GM19240 (cell line): Measurements from ENCODE around the gene ZNF341.
A peak's percentile ranks its signal among the peaks of the same experiment; 100 is the strongest.
"Not testable (repeated sequence)": the region's sequence is repeated elsewhere in the genome, so short reads cannot be mapped to it uniquely, and the experiment has no call there.

ENCODE experiments used
- DNase-seq: peaks from one replicate; pipeline ENCODE4 v3.0.0; 2011; ENCODE audit warnings: low spot score; ENCODE audit not compliant: insufficient read length

ZNF341 gene

GRCh38 chr20:33728463-33728862 is 3.3 kb upstream of the ZNF341 start:
- no peak for DNase-seq

- no peak for DNase-seq
Measured at GRCh38 chr20:33729101-33729500, 2.7 kb upstream of the ZNF341 start.

- DNase-seq: no peak
Measured at GRCh38 chr20:33730946-33731692, 677 bp upstream of the ZNF341 start.

- DNase-seq: peak; percentile 30
Measured at GRCh38 chr20:33732166-33732970, 572 bp downstream of the ZNF341 start.

- DNase-seq: no peak
Measured at GRCh38 chr20:33733654-33734576, 2.1 kb downstream of the ZNF341 start.

- DNase-seq: no peak
Measured at GRCh38 chr20:33736962-33737361, 5.2 kb downstream of the ZNF341 start.

GRCh38 chr20:33739493-33739892 is 7.7 kb downstream of the ZNF341 start:
- DNase-seq: no peak

- DNase-seq: no peak
Measured at GRCh38 chr20:33740189-33740588, 8.4 kb downstream of the ZNF341 start.

GRCh38 chr20:33744181-33744580 is 12.4 kb downstream of the ZNF341 start:
- DNase-seq: no peak

- DNase-seq: no peak
Measured at GRCh38 chr20:33744773-33745385, 13.1 kb downstream of the ZNF341 start.

GRCh38 chr20:33746325-33746998 is 14.7 kb downstream of the ZNF341 start:
- DNase-seq: no peak

- DNase-seq: no peak
Measured at GRCh38 chr20:33751775-33752174, 20.0 kb downstream of the ZNF341 start.

GRCh38 chr20:33753143-33753542 is 21.3 kb downstream of the ZNF341 start:
- DNase-seq: no peak

- no peak for DNase-seq
Measured at GRCh38 chr20:33753763-33754162, 22.0 kb downstream of the ZNF341 start.

- not testable (repeated sequence) for DNase-seq
Measured at GRCh38 chr20:33755936-33756490, 24.2 kb downstream of the ZNF341 start.

GRCh38 chr20:33757046-33757445 is 25.2 kb downstream of the ZNF341 start:
- no peak for DNase-seq

GRCh38 chr20:33757458-33757857 is 25.7 kb downstream of the ZNF341 start:
- no peak for DNase-seq

GRCh38 chr20:33761698-33762250 is 30.0 kb downstream of the ZNF341 start:
- no peak for DNase-seq

- no peak for DNase-seq
Measured at GRCh38 chr20:33765099-33765498, 33.3 kb downstream of the ZNF341 start.

- no peak for DNase-seq
Measured at GRCh38 chr20:33765592-33765991, 33.8 kb downstream of the ZNF341 start.
